K562 (cell line): Measurements from ENCODE around the gene MEIOB. TPM values are rescaled to one million over a fixed set of nuclear protein-coding genes. Genes with fewer than 3 reads are reported as not detected.

Source experiments
- CREM ChIP-seq: IDR thresholded peaks from 2 replicates; pipeline ENCODE4 v1.6.1; 2014; ENCODE audit warnings: antibody characterized with exemption, low read depth
- CTBP1 ChIP-seq: fragments of 450-650 bp; IDR thresholded peaks from 2 replicates; pipeline ENCODE4 v1.6.1; 2016; ENCODE audit warnings: borderline replicate concordance
- ESRRA ChIP-seq: fragments of 450-650 bp; IDR thresholded peaks from 2 replicates; pipeline ENCODE4 v1.6.1; 2014; ENCODE audit warnings: low read depth, mild to moderate bottlenecking, moderate library complexity, borderline replicate concordance
- GABPB2 ChIP-seq: fragments of 250-450 bp; sonication (Bioruptor Pico); conservative IDR thresholded peaks from 2 replicates; pipeline ENCODE4 v1.5.1; 2021; ENCODE audit warnings: mild to moderate bottlenecking
- KAT7 ChIP-seq: sonication (generic); formaldehyde crosslinking; IDR thresholded peaks from 2 replicates; pipeline ENCODE4 v1.8.0; 2022; ENCODE audit warnings: missing genetic modification reagents, mild to moderate bottlenecking, borderline replicate concordance
- MAFK ChIP-seq: IDR thresholded peaks from 2 replicates; pipeline ENCODE4 v1.6.1; 2011; ENCODE audit warnings: low read length, improper control_type of control experiment
- MBD2 ChIP-seq: sonication (generic); IDR thresholded peaks from 2 replicates; pipeline ENCODE4 v1.6.1; 2016; ENCODE audit warnings: low read depth, borderline replicate concordance
- MTA2 ChIP-seq: fragments of 450-650 bp; IDR thresholded peaks from 2 replicates; pipeline ENCODE4 v1.6.1; 2016; ENCODE audit warnings: low read depth
- NCOR1 ChIP-seq: fragments of 450-650 bp; IDR thresholded peaks from 2 replicates; pipeline ENCODE4 v1.6.1; 2016; ENCODE audit warnings: mild to moderate bottlenecking, moderate library complexity
- NFYB ChIP-seq: IDR thresholded peaks from 2 replicates; pipeline ENCODE4 v1.6.1; 2011; ENCODE audit warnings: mild to moderate bottlenecking, moderate library complexity; ENCODE audit not compliant: insufficient read length; ENCODE audit errors: extremely low read depth
- PHF21A ChIP-seq: fragments of 450-650 bp; IDR thresholded peaks from 2 replicates; pipeline ENCODE4 v1.6.1; 2017; ENCODE audit warnings: low read depth, borderline replicate concordance
- PTBP1 ChIP-seq: fragments of 200-400 bp; formaldehyde crosslinking; IDR thresholded peaks from 2 replicates; pipeline ENCODE4 v1.6.1; 2017; ENCODE audit warnings: low read depth, low read length
- PTTG1 ChIP-seq: fragments of 450-650 bp; IDR thresholded peaks from 2 replicates; pipeline ENCODE4 v1.6.1; 2016; ENCODE audit warnings: low read depth, mild to moderate bottlenecking, missing genetic modification characterization, missing compliant biosample characterization
- RFX1 ChIP-seq: fragments of 450-650 bp; IDR thresholded peaks from 2 replicates; pipeline ENCODE4 v1.6.1; 2016; ENCODE audit warnings: mild to moderate bottlenecking, moderate library complexity
- TCF7 ChIP-seq: sonication (generic); IDR thresholded peaks from 2 replicates; pipeline ENCODE4 v1.6.1; 2016; ENCODE audit warnings: antibody characterized with exemption, borderline replicate concordance
- TFAM ChIP-seq: fragments of 250-450 bp; sonication (Bioruptor Pico); conservative IDR thresholded peaks from 2 replicates; pipeline ENCODE4 v1.5.0; 2021; ENCODE audit warnings: mild to moderate bottlenecking, moderate library complexity
- ZBTB33 ChIP-seq: sonication (generic); formaldehyde crosslinking; IDR thresholded peaks from 2 replicates; pipeline ENCODE4 v1.8.1; 2023; ENCODE audit warnings: mild to moderate bottlenecking, missing genetic modification reagents
- ZC3H4 ChIP-seq: sonication (generic); formaldehyde crosslinking; IDR thresholded peaks from 2 replicates; pipeline ENCODE4 v1.9.0; 2021; ENCODE audit warnings: missing genetic modification reagents, borderline replicate concordance
- ZNF146 ChIP-seq: IDR thresholded peaks from one replicate; pipeline ENCODE4 v1.6.1; 2018; ENCODE audit warnings: missing compliant biosample characterization; ENCODE audit not compliant: unreplicated experiment
- ZNF184 ChIP-seq: sonication (generic); formaldehyde crosslinking; IDR thresholded peaks from 2 replicates; pipeline ENCODE4 v1.5.0; 2020; ENCODE audit warnings: missing genetic modification reagents
- ZNF263 ChIP-seq: sonication (generic); formaldehyde crosslinking; IDR thresholded peaks from 2 replicates; pipeline ENCODE4 v1.8.0; 2022; ENCODE audit warnings: mild to moderate bottlenecking, missing genetic modification reagents, borderline replicate concordance
- ZNF354B ChIP-seq: fragments of 250-450 bp; sonication (Bioruptor Pico); IDR thresholded peaks from 2 replicates; pipeline ENCODE4 v1.4.0; 2020
- ZNF41 ChIP-seq: fragments of 250-450 bp; sonication (Bioruptor Pico); conservative IDR thresholded peaks from 2 replicates; pipeline ENCODE4 v1.4.0; 2020; ENCODE audit warnings: mild to moderate bottlenecking
- ZNF699 ChIP-seq: fragments of 250-450 bp; sonication (Bioruptor Pico); IDR thresholded peaks from 2 replicates; pipeline ENCODE4 v1.8.0; 2021; ENCODE audit warnings: mild to moderate bottlenecking, moderate library complexity; ENCODE audit not compliant: insufficient replicate concordance
- ZNF830 ChIP-seq: fragments of 250-450 bp; sonication (Bioruptor Pico); IDR thresholded peaks from 2 replicates; pipeline ENCODE4 v1.5.0; 2021; ENCODE audit warnings: mild to moderate bottlenecking
- polyA plus RNA-seq, 8 experiments: library from polyadenylated mRNA; depleted of rRNA in 4 of 8; stranded (reverse) in 5 of 8; unstranded in 3 of 8; fragments of >200 nt; fragmentation: Nextera tagmentation in 2 of 8; fragmentation: Illumina TruSeq in 1 of 8; extraction: Ambion mirVana in 2 of 8; extraction: Trizol in 1 of 8; gene quantifications; 2 replicates each; pipeline versions ENCODE4 v1.2.1 to v1.2.3, GENCODE V29; 2011 to 2014; ENCODE audit warnings: inconsistent platforms in 1 of 8, missing spikeins in 1 of 8
- total RNA-seq, 7 experiments: library from RNA; depleted of rRNA in 6 of 7; stranded (reverse); fragments of >200 nt in 6 of 7; fragmentation: Illumina TruSeq in 2 of 7; extraction: Trizol in 2 of 7; gene quantifications; 2 replicates each; pipeline versions ENCODE4 v1.2.1 to v1.2.3, GENCODE V29; 2011 to 2021; ENCODE audit warnings: low replicate concordance in 1 of 7
- TF ChIP-seq, protein P1 (sequence below): fragments of 450-650 bp; formaldehyde crosslinking; IDR thresholded peaks from 2 replicates; pipeline ENCODE4 v1.4.0; 2022; ENCODE audit warnings: mild to moderate bottlenecking, moderate library complexity
- TF ChIP-seq, protein P2 (sequence below): fragments of 250-450 bp; sonication (Bioruptor Pico); IDR thresholded peaks from 2 replicates; pipeline ENCODE4 v1.4.0; 2020; ENCODE audit warnings: mild to moderate bottlenecking, moderate library complexity

The MEIOB gene
- total and polyA plus RNA-seq, 9 of the 15 experiments (the other 6 are each of a cell fraction or from before 2014, with no cell fraction given), result 25.4 to 203 (median 97.6) TPM

- no peak for TF ChIP-seq MTA2
- TF ChIP-seq ZNF699 (CRISPR knock-in tag), result no peak
- TF ChIP-seq ZNF263 (CRISPR knock-in tag), result no peak
- TF ChIP-seq CTBP1, result peak; percentile 21; the same call in 1 of the 2 replicates
- TF ChIP-seq PTBP1, result no peak
- TF ChIP-seq PHF21A, result no peak
- TF ChIP-seq PTTG1 (tag), result no peak
- TF ChIP-seq ZNF41 (CRISPR knock-in tag), result no peak
- TF ChIP-seq ZC3H4 (CRISPR knock-in tag), result no peak
- no peak for TF ChIP-seq ZNF830 (CRISPR knock-in tag)
- no peak for TF ChIP-seq MBD2
- no peak for TF ChIP-seq ZNF146 (CRISPR knock-in tag)
- TF ChIP-seq KAT7 (CRISPR knock-in tag), result no peak
- TF ChIP-seq ZNF184 (CRISPR knock-in tag), result no peak
- no peak for TF ChIP-seq ZNF354B
- no peak for TF ChIP-seq MAFK
- TF ChIP-seq, protein P1, sequence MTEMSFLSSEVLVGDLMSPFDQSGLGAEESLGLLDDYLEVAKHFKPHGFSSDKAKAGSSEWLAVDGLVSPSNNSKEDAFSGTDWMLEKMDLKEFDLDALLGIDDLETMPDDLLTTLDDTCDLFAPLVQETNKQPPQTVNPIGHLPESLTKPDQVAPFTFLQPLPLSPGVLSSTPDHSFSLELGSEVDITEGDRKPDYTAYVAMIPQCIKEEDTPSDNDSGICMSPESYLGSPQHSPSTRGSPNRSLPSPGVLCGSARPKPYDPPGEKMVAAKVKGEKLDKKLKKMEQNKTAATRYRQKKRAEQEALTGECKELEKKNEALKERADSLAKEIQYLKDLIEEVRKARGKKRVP (CRISPR knock-in tag), result no peak
- TF ChIP-seq ZBTB33 (CRISPR knock-in tag), result peak; percentile 92
- TF ChIP-seq NCOR1, result no peak
- TF ChIP-seq, protein P2, sequence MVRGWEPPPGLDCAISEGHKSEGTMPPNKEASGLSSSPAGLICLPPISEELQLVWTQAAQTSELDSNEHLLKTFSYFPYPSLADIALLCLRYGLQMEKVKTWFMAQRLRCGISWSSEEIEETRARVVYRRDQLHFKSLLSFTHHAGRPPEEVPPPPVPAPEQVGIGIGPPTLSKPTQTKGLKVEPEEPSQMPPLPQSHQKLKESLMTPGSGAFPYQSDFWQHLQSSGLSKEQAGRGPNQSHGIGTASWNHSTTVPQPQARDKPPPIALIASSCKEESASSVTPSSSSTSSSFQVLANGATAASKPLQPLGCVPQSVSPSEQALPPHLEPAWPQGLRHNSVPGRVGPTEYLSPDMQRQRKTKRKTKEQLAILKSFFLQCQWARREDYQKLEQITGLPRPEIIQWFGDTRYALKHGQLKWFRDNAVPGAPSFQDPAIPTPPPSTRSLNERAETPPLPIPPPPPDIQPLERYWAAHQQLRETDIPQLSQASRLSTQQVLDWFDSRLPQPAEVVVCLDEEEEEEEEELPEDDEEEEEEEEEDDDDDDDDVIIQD (CRISPR knock-in tag), result no peak
- no peak for TF ChIP-seq RFX1
- TF ChIP-seq TFAM (CRISPR knock-in tag), result no peak
- TF ChIP-seq CREM, result peak; percentile 51; the same call in 1 of the 2 replicates
- TF ChIP-seq ESRRA, result no peak
- no peak for TF ChIP-seq NFYB
- TF ChIP-seq GABPB2 (CRISPR knock-in tag), result no peak
- TF ChIP-seq TCF7, result no peak
Measured at GRCh38 chr16:1812732-1813163, 59.2 kb downstream of the MEIOB start (continued).
